ENCODE measurements around the gene RPS6KA5.
"Not testable (repeated sequence)": the region's sequence is repeated elsewhere in the genome, so short reads cannot be mapped to it uniquely, and the experiment has no call there.

RPS6KA5 gene

DNA sequence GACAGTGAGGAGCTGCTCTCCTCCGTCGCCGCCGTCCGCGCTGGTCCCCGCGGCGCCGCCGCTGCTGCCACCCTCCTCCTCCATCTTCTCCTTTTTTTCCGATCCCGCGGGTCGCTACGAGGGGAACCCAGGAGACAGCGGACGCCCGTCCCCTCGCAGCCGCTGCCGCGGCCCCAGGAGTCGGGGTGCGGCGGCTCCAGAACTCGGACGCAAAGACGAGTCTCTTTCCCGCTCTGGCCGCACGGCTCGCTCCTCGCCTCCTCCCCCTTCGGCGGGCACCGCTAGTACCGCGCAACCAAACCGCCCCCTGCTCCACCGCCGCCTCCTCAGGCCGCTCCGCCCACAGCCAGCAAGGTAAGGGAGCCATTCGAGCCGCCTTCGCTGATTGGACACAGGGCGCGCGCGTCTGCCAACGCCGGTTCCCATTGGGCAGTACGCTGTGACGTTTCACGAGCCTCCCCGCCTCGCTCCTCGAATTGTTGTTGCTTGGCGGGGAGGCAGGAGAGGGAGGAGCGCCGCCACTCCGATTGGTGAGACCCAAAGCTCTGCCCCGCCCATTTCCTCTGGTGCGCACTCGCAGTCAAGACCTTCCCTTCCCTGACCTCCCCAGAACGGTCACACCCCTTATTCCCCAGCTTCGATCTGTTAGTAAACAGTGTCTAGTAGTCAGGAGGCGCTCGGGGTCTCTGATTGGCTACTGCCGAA lies at the start of gene RPS6KA5:
Gene RPS6KA5, minus strand, starts transcription at position 291 of the 705 bp plus-strand sequence. Its CDS starts 207 bp downstream, at position 84.
- peak within 1 kb of the TSS; percentile 77 to 83 for H3K9ac ChIP-seq (ENCODE audit: low read depth in 1 of 2, low read length in 2 of 2)
- peak within 1 kb of the TSS; percentile 79 to 85 for H3K4me3 ChIP-seq (ENCODE audit: low read depth in 1 of 2, low read length in 2 of 2)
- H3K36me3 ChIP-seq (ENCODE audit: control insufficient read depth in 1 of 2, insufficient read depth in 2 of 2, low read length in 2 of 2), result no peaks in the 10 kb centered on the region
- peaks cover 8 to 23% of the 10 kb centered on the region in 2 donors for H3K4me1 ChIP-seq (ENCODE audit: control insufficient read depth in 1 of 2, insufficient read depth in 2 of 2, low read length in 2 of 2)
- no peaks in the 10 kb centered on the region for H3K27me3 ChIP-seq (ENCODE audit: control insufficient read depth in 1 of 2, insufficient read depth in 2 of 2, low read length in 2 of 2)
- H3K9me3 ChIP-seq (ENCODE audit: control insufficient read depth in 1 of 2, low read length in 2 of 2), result no peaks in the 10 kb centered on the region
- H3K27ac ChIP-seq (ENCODE audit: low read depth, low read length), result peak within 1 kb of the TSS; percentile 90

- H3K9ac ChIP-seq (ENCODE audit: low read depth in 1 of 2, low read length in 2 of 2), result no peak overlapping the region
- H3K4me1 ChIP-seq (ENCODE audit: control insufficient read depth in 1 of 2, insufficient read depth in 2 of 2, low read length in 2 of 2), result peaks cover 18 to 19% of the 10 kb centered on the region in 2 donors
- no peaks in the 10 kb centered on the region for H3K9me3 ChIP-seq (ENCODE audit: control insufficient read depth in 1 of 2, low read length in 2 of 2)
- no peaks in the 10 kb centered on the region for H3K36me3 ChIP-seq (ENCODE audit: control insufficient read depth in 1 of 2, insufficient read depth in 2 of 2, low read length in 2 of 2)
- H3K4me3 ChIP-seq (ENCODE audit: low read depth in 1 of 2, low read length in 2 of 2), result no peak overlapping the region
- H3K27me3 ChIP-seq (ENCODE audit: control insufficient read depth in 1 of 2, insufficient read depth in 2 of 2, low read length in 2 of 2), result no peaks in the 10 kb centered on the region
- H3K27ac ChIP-seq (ENCODE audit: low read depth, low read length), result peak overlapping the region; percentile 11
Measured at GRCh38 chr14:91108941-91109611, 48.6 kb upstream of the RPS6KA5 start.

DNA sequence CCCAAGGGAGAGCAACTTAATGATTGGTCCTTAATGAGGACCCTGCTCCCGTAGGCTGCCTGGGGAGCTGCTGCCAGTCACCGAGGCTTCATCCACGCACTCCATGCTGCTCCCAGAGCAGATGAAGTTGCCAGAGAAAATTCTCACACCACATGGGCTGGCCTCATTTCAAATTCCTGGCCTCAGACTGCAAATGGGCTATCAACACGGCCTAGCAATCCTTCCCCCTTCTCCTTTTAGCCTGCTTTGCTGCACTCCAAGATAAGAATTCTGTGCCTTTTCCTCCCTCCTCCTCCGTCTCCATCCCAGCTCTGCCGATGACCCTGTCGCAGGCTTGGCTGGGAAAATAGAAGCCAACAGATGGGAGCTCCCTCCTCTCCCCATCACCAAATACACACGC lies 42.7 kb upstream of the RPS6KA5 start:
- no peaks in the 10 kb centered on the region for H3K4me1 ChIP-seq (ENCODE audit: control insufficient read depth in 1 of 2, insufficient read depth in 2 of 2, low read length in 2 of 2)
- H3K27ac ChIP-seq (ENCODE audit: low read depth, low read length), result no peak overlapping the region
- no peaks in the 10 kb centered on the region for H3K36me3 ChIP-seq (ENCODE audit: control insufficient read depth in 1 of 2, insufficient read depth in 2 of 2, low read length in 2 of 2)
- H3K4me3 ChIP-seq (ENCODE audit: low read depth in 1 of 2, low read length in 2 of 2), result no peak overlapping the region
- no peak overlapping the region for H3K9ac ChIP-seq (ENCODE audit: low read depth in 1 of 2, low read length in 2 of 2)
- no peaks in the 10 kb centered on the region for H3K27me3 ChIP-seq (ENCODE audit: control insufficient read depth in 1 of 2, insufficient read depth in 2 of 2, low read length in 2 of 2)
- no peaks in the 10 kb centered on the region for H3K9me3 ChIP-seq (ENCODE audit: control insufficient read depth in 1 of 2, low read length in 2 of 2)

DNA sequence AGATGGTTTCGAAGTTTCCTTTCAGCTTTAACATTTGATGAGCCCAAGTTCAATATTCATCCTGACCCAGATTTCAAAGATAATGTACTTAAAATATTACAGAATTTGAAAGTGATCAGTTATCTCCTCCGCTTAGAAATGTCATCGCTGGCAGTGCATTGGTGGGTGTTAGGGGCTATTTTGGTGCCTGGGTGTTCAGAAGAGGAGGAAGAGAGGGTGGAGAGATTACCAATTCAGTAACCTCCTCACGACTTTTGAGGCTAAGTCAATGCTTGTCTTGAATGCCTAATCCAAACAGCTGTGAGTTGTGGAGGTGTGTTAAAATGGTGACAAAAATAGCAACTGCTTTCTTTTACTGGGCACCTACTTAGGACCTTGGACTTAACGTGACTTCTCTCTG lies 39.7 kb upstream of the RPS6KA5 start:
- Histone ChIP-seq H3K9me3 (ENCODE audit: control insufficient read depth in 1 of 2, low read length in 2 of 2) (no peaks in the 10 kb centered on the region), H3K27me3 (ENCODE audit: control insufficient read depth in 1 of 2, insufficient read depth in 2 of 2, low read length in 2 of 2) (no peaks in the 10 kb centered on the region), H3K27ac (ENCODE audit: low read depth, low read length) (no peak overlapping the region), H3K4me1 (ENCODE audit: control insufficient read depth in 1 of 2, insufficient read depth in 2 of 2, low read length in 2 of 2) (no peaks in the 10 kb centered on the region), H3K36me3 (ENCODE audit: control insufficient read depth in 1 of 2, insufficient read depth in 2 of 2, low read length in 2 of 2) (no peaks in the 10 kb centered on the region), H3K9ac (ENCODE audit: low read depth in 1 of 2, low read length in 2 of 2) (no peak overlapping the region), H3K4me3 (ENCODE audit: low read depth in 1 of 2, low read length in 2 of 2) (no peak overlapping the region)

DNA sequence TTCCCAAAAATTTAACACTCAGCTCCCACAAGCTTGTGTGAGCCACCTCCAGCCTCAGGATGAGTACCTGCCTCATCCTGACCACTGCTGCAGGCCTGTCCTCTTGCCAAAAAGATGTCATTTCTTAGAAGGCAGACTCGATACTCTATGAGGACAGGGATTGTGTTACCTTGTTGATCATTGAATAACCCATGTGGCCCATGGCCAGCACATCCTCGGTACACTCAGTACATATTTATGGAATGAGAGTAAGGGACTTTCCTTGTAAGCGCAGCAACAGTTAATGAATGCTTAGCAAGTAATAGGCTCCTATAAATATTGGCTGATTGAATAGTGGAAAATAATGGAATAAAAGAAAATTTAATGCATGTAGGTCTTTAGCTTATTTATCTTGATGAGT lies 38.1 kb upstream of the RPS6KA5 start:
- Histone ChIP-seq H3K4me3 (ENCODE audit: low read depth in 1 of 2, low read length in 2 of 2) (no peak overlapping the region), H3K27me3 (ENCODE audit: control insufficient read depth in 1 of 2, insufficient read depth in 2 of 2, low read length in 2 of 2) (no peaks in the 10 kb centered on the region), H3K36me3 (ENCODE audit: control insufficient read depth in 1 of 2, insufficient read depth in 2 of 2, low read length in 2 of 2) (no peaks in the 10 kb centered on the region), H3K4me1 (ENCODE audit: control insufficient read depth in 1 of 2, insufficient read depth in 2 of 2, low read length in 2 of 2) (no peaks in the 10 kb centered on the region), H3K27ac (ENCODE audit: low read depth, low read length) (no peak overlapping the region), H3K9ac (ENCODE audit: low read depth in 1 of 2, low read length in 2 of 2) (no peak overlapping the region), H3K9me3 (ENCODE audit: control insufficient read depth in 1 of 2, low read length in 2 of 2) (no peaks in the 10 kb centered on the region)

GRCh38 chr14:91097657-91098056 lies 37.2 kb upstream of the RPS6KA5 start:
- not testable (repeated sequence) for H3K4me3 ChIP-seq (ENCODE audit: low read depth in 1 of 2, low read length in 2 of 2); H3K27ac ChIP-seq (ENCODE audit: low read depth, low read length); H3K27me3 ChIP-seq (ENCODE audit: control insufficient read depth in 1 of 2, insufficient read depth in 2 of 2, low read length in 2 of 2); H3K9me3 ChIP-seq (ENCODE audit: control insufficient read depth in 1 of 2, low read length in 2 of 2); H3K36me3 ChIP-seq (ENCODE audit: control insufficient read depth in 1 of 2, insufficient read depth in 2 of 2, low read length in 2 of 2); H3K4me1 ChIP-seq (ENCODE audit: control insufficient read depth in 1 of 2, insufficient read depth in 2 of 2, low read length in 2 of 2); H3K9ac ChIP-seq (ENCODE audit: low read depth in 1 of 2, low read length in 2 of 2)

DNA sequence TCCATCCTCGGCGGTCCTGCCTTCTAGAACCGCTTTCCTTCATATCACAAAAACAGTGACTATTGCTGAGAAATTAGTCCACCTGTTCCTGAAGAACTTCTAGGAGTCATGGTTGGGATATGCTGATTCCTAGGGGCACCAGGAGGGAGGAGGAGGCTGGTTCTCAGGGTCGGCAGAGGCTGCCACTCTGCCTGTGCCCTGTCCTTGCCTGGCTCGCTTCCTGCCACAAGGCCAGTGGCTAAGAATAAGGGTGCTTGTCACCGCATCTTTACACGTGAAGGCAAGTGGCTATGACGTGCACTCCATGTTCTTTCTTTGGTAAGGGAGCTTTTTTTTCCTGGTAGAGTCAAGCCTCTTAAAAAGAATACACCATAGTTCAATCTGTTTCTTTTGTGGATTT lies 34.7 kb upstream of the RPS6KA5 start:
- Histone ChIP-seq H3K27ac (ENCODE audit: low read depth, low read length) (no peak overlapping the region), H3K36me3 (ENCODE audit: control insufficient read depth in 1 of 2, insufficient read depth in 2 of 2, low read length in 2 of 2) (no peaks in the 10 kb centered on the region), H3K27me3 (ENCODE audit: control insufficient read depth in 1 of 2, insufficient read depth in 2 of 2, low read length in 2 of 2) (no peaks in the 10 kb centered on the region), H3K4me1 (ENCODE audit: control insufficient read depth in 1 of 2, insufficient read depth in 2 of 2, low read length in 2 of 2) (peaks cover 6 to 15% of the 10 kb centered on the region in 2 donors), H3K9me3 (ENCODE audit: control insufficient read depth in 1 of 2, low read length in 2 of 2) (no peaks in the 10 kb centered on the region), H3K4me3 (ENCODE audit: low read depth in 1 of 2, low read length in 2 of 2) (no peak overlapping the region), H3K9ac (ENCODE audit: low read depth in 1 of 2, low read length in 2 of 2) (no peak overlapping the region)

- Histone ChIP-seq H3K9me3 (ENCODE audit: control insufficient read depth in 1 of 2, low read length in 2 of 2) (no peaks in the 10 kb centered on the region), H3K4me3 (ENCODE audit: low read depth in 1 of 2, low read length in 2 of 2) (no peak overlapping the region), H3K4me1 (ENCODE audit: control insufficient read depth in 1 of 2, insufficient read depth in 2 of 2, low read length in 2 of 2) (peaks cover 10 to 19% of the 10 kb centered on the region in 2 donors), H3K36me3 (ENCODE audit: control insufficient read depth in 1 of 2, insufficient read depth in 2 of 2, low read length in 2 of 2) (no peaks in the 10 kb centered on the region), H3K27me3 (ENCODE audit: control insufficient read depth in 1 of 2, insufficient read depth in 2 of 2, low read length in 2 of 2) (no peaks in the 10 kb centered on the region), H3K27ac (ENCODE audit: low read depth, low read length) (no peak overlapping the region), H3K9ac (ENCODE audit: low read depth in 1 of 2, low read length in 2 of 2) (no peak overlapping the region)
Measured at GRCh38 chr14:91094772-91095171, 34.3 kb upstream of the RPS6KA5 start.

GRCh38 chr14:91093743-91094472 lies 33.5 kb upstream of the RPS6KA5 start:
- H3K9me3 ChIP-seq (ENCODE audit: control insufficient read depth in 1 of 2, low read length in 2 of 2); H3K4me3 ChIP-seq (ENCODE audit: low read depth in 1 of 2, low read length in 2 of 2); H3K36me3 ChIP-seq (ENCODE audit: control insufficient read depth in 1 of 2, insufficient read depth in 2 of 2, low read length in 2 of 2); H3K9ac ChIP-seq (ENCODE audit: low read depth in 1 of 2, low read length in 2 of 2); H3K27ac ChIP-seq (ENCODE audit: low read depth, low read length); H3K27me3 ChIP-seq (ENCODE audit: control insufficient read depth in 1 of 2, insufficient read depth in 2 of 2, low read length in 2 of 2): not testable (repeated sequence)
- peaks cover 12 to 19% of the 10 kb centered on the region in 2 donors for H3K4me1 ChIP-seq (ENCODE audit: control insufficient read depth in 1 of 2, insufficient read depth in 2 of 2, low read length in 2 of 2)

DNA sequence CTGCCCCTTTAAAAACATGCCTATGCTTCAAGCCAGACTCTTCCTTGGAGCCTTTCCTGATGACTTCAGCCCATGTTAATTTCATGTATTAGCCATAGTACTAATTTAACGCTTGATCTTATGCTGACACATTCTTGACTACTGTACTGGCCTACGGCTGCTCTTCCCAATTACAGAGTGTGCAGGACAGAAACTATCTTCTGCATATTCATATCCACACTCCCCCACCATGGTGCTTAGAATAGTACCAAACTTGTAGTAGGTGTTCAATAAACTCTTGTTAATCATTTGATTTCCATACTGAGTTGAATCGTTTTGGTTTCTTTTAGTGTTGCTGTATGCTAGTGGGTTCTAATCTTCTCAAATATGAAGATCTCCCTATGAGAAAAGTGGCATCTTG lies 31.6 kb upstream of the RPS6KA5 start:
- H3K9me3 ChIP-seq (ENCODE audit: control insufficient read depth in 1 of 2, low read length in 2 of 2), result no peaks in the 10 kb centered on the region
- H3K9ac ChIP-seq (ENCODE audit: low read depth in 1 of 2, low read length in 2 of 2), result no peak overlapping the region
- no peaks in the 10 kb centered on the region for H3K27me3 ChIP-seq (ENCODE audit: control insufficient read depth in 1 of 2, insufficient read depth in 2 of 2, low read length in 2 of 2)
- H3K27ac ChIP-seq (ENCODE audit: low read depth, low read length), result no peak overlapping the region
- peaks cover 19 to 26% of the 10 kb centered on the region in 2 donors for H3K4me1 ChIP-seq (ENCODE audit: control insufficient read depth in 1 of 2, insufficient read depth in 2 of 2, low read length in 2 of 2)
- no peak overlapping the region for H3K4me3 ChIP-seq (ENCODE audit: low read depth in 1 of 2, low read length in 2 of 2)
- no peaks in the 10 kb centered on the region for H3K36me3 ChIP-seq (ENCODE audit: control insufficient read depth in 1 of 2, insufficient read depth in 2 of 2, low read length in 2 of 2)

Data from duodenal mucosa (tissue), 2 donors.